Fibroblast of skin of left biceps (primary cell): ENCODE measurements around the gene CASP1.
"Not testable (repeated sequence)": the region's sequence is repeated elsewhere in the genome, so short reads cannot be mapped to it uniquely, and the experiment has no call there.

ENCODE experiments used
- DNase-seq, 2 experiments: peaks; one replicate each; pipeline ENCODE4 v3.0.0-alpha.2; 2013; ENCODE audit warnings: low read depth in 2 of 2

Gene CASP1

DNA sequence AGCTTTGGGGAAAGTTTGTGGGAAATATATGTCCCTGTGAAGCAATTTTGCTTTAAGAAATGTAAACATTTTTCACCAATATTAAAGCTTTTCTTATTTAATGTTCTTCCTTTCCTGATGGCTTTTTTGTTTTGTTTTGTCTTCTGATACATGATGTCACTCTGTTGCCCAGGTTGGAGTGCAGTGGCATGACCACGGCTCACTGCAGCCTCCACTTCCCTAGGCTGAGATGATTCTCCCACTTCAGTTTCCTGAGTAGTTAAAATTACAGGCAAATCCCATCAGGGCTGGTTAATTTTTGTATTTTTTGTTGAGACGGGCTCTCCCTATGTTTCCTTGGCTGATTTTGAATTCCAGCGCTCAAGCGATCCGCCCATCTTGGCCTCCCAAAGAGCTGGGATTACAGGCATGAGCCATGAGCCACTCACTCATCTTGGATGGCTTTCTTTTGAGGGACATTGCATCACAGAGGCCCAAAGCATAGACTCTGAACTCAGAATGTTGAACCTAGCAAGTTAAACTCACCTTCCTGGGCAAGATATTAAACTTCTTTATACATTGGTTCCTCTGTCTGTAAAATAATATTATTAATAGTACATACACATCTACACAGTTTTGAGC, 10.8 kb upstream of the CASP1 start:
- no peak for DNase-seq

DNA sequence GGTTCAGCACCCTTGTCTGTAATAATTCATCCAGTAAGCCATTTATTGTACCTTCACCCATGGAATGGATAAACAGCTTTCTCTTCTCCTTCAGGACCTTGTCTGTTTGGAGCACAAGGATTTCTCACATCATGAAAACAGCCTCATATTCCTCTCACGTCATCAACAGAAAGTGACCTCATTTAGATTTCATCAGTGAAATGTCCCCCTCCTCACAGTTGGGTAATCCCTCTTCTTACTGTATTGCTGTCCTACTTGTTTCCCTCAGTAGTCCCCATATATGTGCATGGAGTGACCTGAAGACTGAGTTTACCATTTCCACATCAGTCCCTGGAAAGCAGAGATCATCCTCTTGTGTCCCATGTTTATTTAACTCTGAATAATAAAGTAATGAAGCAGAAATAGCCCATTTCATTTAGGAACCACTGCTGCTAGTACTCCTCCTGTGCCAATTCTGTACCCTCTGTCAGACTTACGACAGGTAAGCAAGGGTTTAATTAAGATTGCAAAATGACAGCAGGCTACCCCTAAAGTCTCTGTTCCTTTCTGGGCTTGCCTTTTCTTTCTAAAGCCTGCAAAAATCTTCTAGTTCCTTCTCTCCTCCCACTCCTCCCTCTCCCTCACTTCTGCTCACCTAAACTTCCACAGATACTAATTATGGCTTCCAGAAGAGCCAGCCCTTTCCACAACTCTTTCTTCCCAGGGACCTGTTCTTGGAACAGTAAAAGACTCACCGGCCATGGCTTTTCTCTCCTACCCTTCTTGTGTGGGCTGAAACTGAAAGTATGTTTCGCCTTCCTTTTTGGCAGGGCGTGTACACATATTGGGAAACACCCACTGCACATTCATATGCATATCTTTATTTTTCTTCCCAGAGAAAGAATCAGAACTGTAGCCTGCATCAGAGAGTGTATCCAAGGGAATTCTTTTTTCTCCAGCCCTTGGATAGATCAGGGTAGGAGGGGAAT, 9.9 kb upstream of the CASP1 start, which contains the start of gene CARD16:
TSS of gene CARD16 (minus strand) at position 779 of the 968 bp plus-strand sequence. CDS start at position 741, 38 bp downstream.
- DNase-seq = peak; percentile 23 to 30

DNA sequence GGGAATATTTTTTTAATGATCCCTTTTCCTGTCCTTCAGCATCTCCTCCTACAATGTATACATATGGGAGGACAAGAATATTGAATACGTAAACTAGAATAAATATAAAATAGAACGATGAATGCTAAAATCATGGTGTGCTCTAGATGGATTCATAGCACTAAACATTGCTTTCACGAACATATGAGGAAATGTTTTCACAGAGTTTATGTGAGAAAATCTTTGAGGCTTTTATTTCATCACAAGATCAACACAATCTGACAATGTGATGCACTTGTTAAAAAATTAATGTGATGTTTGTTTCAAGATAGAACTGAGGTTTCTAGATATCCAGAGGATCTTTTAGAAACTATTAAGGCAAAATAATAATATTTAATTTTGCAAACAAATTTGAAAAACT, 7.2 kb upstream of the CASP1 start:
- DNase-seq = no peak

DNA sequence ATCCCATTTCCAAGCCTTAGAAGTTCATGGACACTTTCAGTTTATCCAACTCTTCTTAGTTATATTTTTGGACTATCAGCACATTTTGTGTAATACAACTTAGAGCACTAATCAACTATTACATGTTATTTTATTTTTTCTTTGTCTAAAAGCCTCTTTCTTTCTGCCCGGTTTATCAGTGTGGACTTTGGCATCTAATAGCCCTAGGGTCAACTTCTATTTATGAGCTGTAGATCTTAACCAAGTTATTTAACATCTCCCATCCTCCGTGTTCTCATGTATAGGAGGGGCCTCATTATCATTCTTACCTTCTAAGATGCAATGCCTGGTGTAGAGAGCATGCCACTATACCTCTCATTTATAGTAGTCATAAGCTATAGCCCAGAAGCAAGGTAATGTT, 5.8 kb upstream of the CASP1 start:
- no peak for DNase-seq

DNA sequence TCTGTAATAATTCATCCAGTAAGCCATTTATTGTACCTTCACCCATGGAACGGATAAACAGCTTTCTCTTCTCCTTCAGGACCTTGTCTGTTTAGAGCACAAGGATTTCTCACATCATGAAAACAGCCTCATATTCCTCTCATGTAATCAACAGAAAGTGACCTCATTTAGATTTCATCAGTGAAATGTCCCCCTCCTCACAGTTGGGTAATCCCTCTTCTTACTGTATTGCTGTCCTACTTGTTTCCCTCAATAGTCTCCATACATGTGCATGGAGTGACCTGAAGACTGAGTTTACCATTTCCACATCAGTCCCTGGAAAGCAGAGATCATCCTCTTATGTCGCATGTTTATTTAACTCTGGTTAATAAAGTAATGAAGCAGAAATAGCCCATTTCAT, 556 bp downstream of the CASP1 start:
- DNase-seq = not testable (repeated sequence)

DNA sequence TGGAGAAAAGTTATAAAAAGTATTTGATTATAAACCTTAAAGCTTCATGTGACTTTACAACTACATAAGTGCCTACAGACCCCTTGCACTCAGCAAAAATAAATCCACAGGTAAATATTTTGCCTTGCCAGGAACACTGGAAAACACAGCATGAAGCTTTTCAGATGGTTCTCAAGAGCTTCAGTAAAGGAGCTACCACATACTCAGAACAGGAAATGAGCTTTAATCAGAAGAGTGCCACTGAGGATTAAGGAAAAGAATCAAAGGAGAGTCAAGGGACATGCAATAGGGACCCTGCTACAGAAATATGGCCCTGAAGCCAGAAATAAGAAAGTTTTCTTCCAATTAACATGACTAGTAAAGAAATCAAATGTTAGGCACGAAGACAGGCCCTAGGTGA, 1.2 kb downstream of the CASP1 start:
- no peak for DNase-seq

DNA sequence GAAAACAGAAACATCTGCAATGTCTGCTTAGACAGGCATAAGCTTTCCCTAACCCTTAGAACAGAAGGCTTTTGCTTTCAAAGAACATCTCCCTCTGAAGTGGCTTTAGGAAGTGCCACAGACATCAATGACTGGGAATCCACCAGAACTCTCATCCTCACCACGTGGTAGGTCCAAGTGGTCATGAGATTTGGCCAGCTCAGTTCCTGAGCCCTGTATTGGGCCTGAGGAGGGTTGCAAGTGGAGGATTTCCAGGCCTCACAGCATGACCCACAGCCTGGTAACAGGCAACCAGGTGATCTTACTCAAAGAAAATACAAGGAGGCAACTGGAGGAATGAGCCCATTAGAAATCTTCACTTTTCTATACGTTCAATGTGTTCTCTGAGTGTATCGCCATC, 1.6 kb downstream of the CASP1 start:
- no peak for DNase-seq

DNA sequence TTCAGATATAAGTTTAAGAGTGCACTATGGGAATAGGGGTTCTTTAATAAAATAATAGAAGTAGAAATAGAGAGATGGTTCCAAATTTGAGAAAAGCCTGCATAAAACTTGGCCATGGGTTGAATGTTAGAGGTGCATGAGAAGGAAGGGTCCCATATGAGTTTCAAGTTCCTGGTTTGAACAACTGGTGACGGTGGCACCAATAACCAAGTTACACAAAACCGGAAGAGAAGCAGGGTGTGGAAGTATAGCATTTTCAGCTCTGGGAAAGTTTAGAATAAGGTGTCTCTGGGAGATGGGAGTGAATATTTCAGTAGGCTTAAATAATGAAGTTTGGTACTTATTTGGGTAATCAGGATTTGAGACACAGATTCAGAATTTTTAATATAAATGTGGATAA, 2.4 kb downstream of the CASP1 start:
- DNase-seq = no peak

DNA sequence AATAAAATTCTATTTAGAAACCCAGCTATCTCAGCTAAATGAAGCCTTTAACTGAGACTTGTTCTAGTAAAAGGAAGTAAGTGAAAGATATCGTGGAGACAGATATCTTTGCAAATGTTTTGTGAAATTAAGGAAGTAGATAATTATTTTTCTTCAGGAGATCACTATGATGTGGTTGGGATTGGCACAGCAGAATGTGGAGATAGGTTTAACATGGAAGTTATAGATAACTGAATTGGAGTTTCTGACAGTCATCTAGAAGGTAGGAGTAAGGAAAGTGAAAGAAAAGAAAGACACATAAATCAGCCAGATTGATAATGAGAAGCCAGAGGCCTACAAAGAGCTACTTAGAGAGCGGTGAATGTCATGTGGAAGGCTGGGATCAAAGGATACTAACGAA, 7.3 kb downstream of the CASP1 start:
- no peak for DNase-seq

DNA sequence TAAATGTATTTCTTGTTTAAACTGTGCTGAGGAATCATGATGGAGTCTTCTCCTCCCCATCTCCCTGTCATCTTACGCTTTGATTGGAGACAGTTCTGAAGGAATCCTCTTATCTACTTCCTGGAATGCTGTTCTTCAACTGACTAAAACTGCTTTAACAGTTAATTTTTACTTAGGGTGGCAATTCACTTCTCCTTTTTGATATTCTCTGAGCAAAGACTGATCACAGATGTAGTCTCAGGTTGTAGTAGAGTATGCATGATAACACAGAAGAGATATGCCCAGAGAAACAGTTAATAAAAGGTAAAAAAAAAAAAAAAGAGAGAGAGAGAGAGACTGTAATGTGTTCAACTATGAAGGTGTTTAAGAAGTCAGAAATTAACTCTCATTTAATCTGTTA, 10.6 kb downstream of the CASP1 start:
- no peak for DNase-seq

DNA sequence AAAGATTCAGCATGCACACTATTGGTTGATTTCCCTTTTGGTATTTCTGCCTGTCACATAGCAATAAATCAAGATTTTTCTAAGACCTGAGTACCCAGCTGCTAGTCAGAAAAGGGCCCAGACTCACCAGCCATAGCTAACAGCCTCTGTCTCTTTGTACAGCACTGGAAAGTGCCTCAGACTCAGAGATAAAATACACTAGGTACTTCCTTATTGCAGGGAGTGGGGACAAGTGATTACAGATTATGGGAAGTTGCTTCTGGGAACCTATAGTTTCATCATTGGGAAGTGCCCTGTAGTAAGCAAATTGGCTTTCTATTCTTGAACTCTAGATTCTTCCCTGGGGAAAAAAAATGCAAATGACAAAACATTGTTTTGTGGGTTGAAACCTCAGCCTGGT, 11.9 kb downstream of the CASP1 start, which contains the start of gene CASP5:
TSS of gene CASP5 (minus strand) at position 166 of the 400 bp plus-strand sequence. CDS start at position 134, 32 bp downstream.
- DNase-seq = no peak

DNA sequence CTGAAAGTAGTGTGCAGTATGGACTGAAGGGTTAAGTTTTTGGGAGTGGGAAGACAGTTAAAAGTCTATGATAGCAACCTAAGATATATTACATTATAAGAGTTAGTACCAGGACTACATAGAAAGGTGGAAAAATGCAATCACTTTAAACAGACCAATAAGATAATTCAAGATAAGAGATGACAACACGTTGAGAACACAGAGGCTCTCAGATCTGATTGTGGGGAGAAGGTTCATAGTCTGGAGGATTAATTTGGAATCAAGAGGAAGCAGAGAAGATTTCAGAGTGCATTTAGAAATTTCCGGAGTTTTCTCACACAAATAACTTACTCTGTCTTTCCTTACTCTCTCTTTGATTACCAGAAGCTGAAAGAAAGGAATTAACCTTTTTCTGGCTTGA, 12.4 kb downstream of the CASP1 start:
- no peak for DNase-seq

DNA sequence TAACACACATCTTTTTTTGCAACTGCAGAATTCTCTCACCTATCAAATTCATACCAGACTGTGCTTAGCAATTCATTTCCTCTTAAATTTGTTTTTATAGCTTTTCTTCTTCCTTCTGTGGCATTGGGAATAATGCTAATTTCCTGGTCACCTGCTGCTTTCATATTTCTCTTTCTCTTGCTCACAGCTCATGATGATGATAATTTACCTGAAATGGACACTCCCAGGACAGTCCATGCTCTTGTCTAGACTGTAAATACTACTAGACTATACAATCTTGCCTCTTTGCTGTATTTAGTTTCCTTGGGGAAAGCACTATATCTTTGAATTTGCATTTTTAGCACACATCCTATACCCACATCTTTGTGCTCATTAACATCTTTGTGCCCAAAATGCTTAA, 27.5 kb downstream of the CASP1 start:
- no peak for DNase-seq

DNA sequence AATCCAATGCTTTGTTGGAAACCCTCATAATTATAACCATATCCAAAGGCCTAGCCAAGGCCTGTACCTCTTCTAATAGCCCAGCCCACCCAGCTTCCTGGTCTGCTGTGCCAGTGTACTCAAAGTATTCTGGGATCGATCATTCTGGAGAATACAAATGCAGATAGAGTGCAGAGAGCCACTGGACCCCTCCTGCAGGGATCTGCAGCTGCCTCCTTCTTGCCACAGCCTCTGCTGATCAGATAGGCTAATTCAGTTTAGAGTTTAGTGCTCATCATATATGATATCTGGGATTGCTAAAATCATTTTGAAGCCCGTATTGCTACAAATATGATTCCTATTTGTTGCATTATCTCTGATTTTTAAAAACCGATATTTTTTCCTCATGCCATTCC, 29.5 kb downstream of the CASP1 start:
- no peak for DNase-seq

DNA sequence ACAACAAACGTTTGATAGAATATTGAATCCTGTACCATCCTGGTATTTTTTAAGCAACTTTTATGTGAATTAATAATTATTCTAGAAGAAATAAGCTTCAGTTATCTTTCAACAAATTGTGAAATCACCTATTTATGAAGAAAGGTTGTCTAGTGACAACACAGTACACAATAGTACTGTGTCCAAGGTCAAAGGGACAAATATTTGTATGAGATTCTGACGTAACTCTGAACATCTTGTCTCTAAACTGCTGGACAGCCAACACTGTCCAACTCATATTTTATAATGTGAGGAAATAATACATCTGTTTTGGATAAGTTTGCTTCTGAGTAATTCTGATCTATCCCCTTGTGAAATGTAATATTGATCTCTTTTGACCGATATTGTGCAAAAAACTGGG, 30.9 kb downstream of the CASP1 start:
- no peak for DNase-seq

DNA sequence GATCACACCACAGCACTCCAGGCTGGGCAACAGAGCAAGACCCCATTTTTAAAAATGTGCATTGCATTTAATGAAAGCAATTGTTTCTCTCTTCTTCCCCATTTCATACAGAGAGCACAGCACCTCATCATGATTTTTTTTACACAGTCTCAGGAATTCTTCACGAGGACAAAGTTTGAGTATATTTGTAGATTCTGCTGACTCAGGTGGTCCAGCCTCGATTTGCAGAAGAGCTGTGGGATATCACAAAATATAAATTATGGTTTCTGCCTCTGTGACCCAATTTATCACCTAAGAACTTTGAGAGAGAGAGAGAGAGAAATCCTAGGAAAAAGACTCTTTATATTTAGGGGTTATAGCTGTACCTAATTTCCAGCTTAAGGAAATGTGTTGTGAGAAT, 31.8 kb downstream of the CASP1 start:
- DNase-seq = no peak

DNA sequence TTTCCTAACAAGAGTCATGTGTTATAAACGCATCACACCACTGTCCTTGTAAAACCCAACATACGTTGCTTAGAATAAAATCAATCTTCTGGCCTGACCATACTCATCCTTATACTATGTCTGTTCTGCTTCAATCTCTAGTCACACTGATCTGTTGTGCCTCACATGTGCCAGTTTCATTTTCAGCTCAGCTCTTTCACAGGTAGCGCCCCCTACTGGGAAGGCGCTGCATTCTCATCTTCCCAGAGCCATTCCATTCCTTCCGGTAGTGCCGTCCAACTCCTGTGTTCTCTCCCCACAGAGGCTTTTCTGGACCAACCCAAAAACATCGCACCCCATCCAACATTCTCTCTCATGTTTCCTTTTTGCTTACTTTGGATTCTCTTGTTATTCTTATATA, 34.1 kb downstream of the CASP1 start:
- DNase-seq = no peak

DNA sequence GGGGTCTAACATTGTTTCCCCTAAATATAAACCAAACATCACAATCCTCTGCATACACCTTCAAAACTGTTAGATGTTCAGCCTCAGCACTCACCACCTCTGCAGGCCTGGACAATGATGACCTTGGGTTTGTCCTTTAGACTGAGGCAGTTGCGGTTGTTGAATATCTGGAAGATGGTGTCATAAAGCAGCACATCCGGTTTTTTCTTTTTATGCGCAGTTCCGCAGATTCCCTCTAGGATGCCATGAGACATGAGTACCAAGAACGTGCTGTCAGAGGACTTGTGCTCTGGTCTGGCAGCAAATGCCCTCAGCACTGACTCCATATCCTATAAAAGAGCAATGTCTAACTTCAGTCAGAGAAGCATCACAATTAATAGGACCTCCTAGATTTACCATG, 34.8 kb downstream of the CASP1 start:
- DNase-seq = no peak

DNA sequence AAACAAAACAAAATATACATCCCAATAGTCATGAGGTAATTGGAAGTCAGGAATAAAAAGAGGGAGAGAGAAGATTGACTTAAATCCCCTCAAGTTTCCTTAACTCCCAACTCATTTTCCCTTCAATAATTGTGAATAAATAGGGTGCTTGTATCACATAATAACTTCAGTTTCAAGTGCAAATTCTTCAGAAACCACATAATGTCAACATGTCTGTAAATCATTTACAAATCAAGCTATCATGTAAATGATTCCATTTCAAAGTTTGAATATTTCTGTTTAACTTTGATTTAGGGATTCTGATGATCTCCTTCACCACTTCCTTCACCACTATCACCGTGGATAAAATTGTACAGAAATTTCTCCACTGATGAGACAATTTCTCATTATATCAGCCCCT, 35.2 kb downstream of the CASP1 start:
- DNase-seq = no peak

DNA sequence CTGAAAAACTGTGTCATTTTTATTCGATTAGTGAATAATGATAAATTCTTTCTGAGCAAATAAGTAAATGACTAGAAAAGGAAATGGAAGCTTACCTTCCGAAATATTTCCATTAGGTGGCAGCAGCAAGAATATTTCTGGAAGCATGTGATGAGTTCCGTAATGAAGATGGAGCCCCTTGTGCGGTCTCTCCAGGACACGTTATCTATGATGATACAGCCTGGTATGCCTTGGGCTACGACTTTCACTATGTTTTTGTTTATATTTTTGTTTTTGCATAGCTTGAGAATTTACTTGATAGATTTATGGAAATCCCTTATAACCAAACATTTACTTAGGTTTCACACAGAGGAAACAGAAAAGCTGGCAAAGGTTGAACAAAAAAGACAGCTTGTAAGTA, 37.7 kb downstream of the CASP1 start:
- DNase-seq = no peak

DNA sequence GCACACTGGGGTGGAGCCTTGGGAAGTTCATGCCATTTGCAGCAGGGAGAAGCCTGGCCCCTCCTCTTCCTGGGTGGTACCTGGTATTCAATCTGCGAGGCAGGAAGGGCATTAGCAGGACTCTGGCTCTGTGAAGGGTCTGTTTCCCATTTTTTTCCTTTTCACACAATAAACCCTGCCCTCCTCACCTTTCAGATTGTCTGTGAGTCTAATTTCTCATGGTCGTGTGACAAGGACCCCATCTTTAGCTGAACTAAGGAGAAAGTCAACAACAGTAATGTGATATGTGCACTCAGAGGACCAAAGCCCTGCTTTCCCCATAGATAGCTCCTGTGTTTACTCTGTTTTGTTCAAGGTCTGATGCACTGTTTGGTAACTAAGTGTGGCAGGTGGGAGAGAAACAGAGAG, 39.9 kb downstream of the CASP1 start:
- no peak for DNase-seq

DNA sequence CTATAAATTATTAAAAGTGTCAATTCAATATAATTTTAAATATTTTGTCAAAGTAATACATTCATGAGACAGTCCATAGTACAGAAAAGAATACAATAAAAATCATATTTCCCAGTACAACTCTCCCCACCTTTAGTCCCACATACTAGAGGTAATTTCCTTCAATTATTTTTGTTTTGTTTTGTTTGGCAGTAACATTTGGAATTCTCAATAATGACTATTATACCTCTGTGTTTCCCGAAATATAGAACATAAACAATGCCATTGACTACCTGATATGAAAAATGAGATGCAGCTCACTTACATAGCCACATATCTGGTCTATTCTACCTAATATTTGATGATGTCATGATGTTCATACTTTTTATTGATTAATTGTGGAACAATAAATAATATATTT, 42.2 kb downstream of the CASP1 start:
- DNase-seq = no peak

DNA sequence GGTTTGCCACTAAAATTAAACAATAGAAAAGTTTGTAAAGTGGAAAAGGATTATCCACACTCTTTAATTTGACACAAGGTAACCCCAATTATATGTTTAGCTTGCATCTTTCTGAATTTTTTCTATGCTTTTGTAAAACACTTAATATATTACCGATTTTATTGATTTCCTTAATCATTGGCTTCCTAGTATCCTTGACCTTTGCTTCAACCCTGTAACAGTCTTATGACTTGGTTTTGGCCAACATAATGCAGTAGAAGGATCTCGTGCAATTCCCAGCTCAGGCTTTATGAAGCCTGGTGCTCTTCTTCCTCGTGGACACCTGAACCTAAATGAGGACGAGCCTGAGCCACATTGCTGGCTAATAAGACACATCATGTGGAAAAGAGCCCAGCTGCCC, 43.0 kb downstream of the CASP1 start:
- DNase-seq = no peak
